ENCODE results near the gene ZNF684. TPM values are rescaled to one million over a fixed set of nuclear protein-coding genes. Genes with fewer than 3 reads are reported as not detected.
A peak's percentile ranks its signal among the peaks of the same experiment; 100 is the strongest.

ZNF684 gene
- total RNA-seq, 4 donors from 2014 or later, result 2.0 to 7.1 (median 2.9) TPM

DNA sequence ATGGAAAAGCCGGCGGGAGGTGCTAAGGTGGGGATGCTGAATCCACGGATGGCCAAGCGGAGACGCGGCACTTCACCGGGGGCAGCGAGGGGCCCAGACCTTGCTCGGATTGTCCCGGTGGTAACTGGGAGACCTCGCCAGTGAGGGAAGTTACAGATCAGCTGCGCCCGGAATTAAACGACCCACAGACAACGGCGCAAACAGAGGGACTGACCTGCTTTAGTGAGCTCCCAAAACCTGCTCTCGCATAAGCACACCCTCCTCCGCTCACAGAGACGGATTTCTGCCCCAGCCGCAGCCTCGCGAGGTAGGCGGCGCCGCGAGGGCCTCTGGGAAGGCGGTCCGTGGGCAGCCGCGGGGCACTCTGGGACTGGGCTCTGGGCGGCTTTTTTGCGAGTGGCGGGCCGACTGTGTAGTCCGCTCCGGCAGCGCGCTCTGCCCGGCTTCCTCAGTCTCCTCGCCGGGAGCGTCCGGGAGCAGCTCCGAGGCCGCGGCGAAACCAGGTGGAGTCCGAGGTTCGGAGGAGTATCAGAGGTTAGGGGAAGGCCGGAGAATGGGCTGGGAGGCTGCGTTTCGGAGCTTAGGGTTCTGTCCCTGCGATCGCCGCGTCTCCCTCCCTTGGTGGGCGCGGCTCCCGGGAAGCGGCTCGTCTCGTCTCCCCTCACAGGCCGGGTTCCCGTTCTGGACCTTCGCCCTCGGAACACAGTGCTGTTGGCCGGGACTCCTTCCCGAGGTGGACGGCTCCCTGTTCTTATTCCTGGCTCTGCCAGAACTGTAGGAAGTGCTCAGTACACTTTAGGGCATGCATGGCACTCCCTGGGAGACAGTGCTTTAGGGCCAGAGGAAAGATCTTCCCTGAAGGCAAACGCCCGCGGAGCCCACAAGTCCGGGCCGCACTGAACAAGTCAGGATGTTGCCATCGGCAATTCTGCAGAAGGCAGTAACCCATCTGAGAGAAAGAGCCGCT, 22.8 kb upstream of the ZNF684 start, which contains the start of gene EXO5:
Gene EXO5 (plus strand): TSS at position 393 of the 967 bp plus-strand sequence. CDS start 5,778 bp downstream, outside the sequence.
- in situ Hi-C loops (cut with MboI; ENCODE audit: low sequenced_read_pairs in 4 of 4) (no loop called here), intact Hi-C loops (cut with DNase I; ENCODE audit: low total_unique reads) (loop anchor here (1.0 kb wide), 1 partner anchor 58 kb away; the partner anchor contains the start of gene ZFP69B)
- Histone ChIP-seq H3K4me1 (peaks cover 5 to 9% of the 10 kb centered on the region in 2 donors), H3K4me3 (peak within 1 kb of the TSS; percentile 79 to 89 (median 82)), H3K9me3 (no peaks in the 10 kb centered on the region), H3K27me3 (no peaks in the 10 kb centered on the region), H3K36me3 (no peaks in the 10 kb centered on the region), H3K27ac (peak within 1 kb of the TSS; percentile 74 to 79 (median 76))
- ATAC-seq (peak; percentile 93), DNase-seq (peak; percentile 47 to 60)
- TF ChIP-seq, protein P1, sequence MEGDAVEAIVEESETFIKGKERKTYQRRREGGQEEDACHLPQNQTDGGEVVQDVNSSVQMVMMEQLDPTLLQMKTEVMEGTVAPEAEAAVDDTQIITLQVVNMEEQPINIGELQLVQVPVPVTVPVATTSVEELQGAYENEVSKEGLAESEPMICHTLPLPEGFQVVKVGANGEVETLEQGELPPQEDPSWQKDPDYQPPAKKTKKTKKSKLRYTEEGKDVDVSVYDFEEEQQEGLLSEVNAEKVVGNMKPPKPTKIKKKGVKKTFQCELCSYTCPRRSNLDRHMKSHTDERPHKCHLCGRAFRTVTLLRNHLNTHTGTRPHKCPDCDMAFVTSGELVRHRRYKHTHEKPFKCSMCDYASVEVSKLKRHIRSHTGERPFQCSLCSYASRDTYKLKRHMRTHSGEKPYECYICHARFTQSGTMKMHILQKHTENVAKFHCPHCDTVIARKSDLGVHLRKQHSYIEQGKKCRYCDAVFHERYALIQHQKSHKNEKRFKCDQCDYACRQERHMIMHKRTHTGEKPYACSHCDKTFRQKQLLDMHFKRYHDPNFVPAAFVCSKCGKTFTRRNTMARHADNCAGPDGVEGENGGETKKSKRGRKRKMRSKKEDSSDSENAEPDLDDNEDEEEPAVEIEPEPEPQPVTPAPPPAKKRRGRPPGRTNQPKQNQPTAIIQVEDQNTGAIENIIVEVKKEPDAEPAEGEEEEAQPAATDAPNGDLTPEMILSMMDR (IDR thresholded peaks at IDR 0.05 in 4 of 5, conservative IDR thresholded peaks at IDR 0.05 in 1 of 5), result no peak
- no peak for TF ChIP-seq POLR2A (IDR thresholded peaks at IDR 0.05)

GRCh38 chr1:40519517-40519916, 11.9 kb upstream of the ZNF684 start:
- Histone ChIP-seq H3K27ac (no peak overlapping the region), H3K9me3 (no peaks in the 10 kb centered on the region), H3K4me1 (no peaks in the 10 kb centered on the region), H3K27me3 (no peaks in the 10 kb centered on the region), H3K4me3 (no peak overlapping the region), H3K36me3 (peaks cover 0 to 15% of the 10 kb centered on the region in 2 donors)
- ATAC-seq, result no peak
- intact Hi-C loops (cut with DNase I; ENCODE audit: low total_unique reads), result no loop called here
- in situ Hi-C loops (cut with MboI; ENCODE audit: low sequenced_read_pairs in 4 of 4), result no loop called here
- no peak for DNase-seq
- TF ChIP-seq, protein P1 (IDR thresholded peaks at IDR 0.05 in 4 of 5, conservative IDR thresholded peaks at IDR 0.05 in 1 of 5), result no peak

DNA sequence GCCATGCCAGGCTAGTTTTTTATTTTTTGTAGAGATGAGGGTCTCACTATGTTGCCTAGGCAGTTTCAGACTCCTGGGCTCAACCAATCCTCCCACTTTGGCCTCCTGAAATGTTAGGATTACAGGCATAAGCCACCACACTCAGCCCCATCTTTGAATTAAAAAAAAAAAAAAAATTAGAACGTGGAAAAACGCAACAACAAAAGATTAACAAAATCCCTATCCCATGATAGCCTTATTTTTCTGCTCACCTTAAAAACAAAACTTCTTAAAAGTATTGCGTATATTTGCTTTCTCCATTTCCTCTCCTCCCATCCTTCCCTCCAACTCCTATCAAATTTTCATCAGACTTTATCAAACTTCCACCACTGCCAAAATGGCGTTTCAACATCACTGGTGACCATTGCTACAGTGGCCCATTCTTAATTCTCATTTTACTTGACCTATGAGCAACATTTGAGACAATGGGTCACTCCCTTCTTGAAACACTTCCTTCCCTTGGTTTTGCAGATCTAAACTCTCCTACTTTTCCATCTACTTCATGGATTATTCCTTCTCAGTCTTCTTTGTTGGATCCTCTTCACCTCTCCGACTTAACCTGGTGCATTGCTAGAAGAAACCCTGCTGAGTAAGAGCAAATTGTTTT, 579 bp upstream of the ZNF684 start:
- peak in 1 of 2 donors; percentile 31 for ATAC-seq
- Histone ChIP-seq H3K27ac (peak overlapping the region; percentile 77 to 89 (median 86)), H3K4me1 (peaks cover 11 to 19% of the 10 kb centered on the region in 2 donors), H3K9me3 (no peaks in the 10 kb centered on the region), H3K36me3 (no peaks in the 10 kb centered on the region), H3K27me3 (peaks cover 0 to 5% (median 0%) of the 10 kb centered on the region in 3 donors), H3K4me3 (peak overlapping the region; percentile 59 to 80 (median 74))
- in situ Hi-C loops (cut with MboI; ENCODE audit: low sequenced_read_pairs in 4 of 4) (no loop called here), intact Hi-C loops (cut with DNase I; ENCODE audit: low total_unique reads) (no loop called here)
- TF ChIP-seq POLR2A (IDR thresholded peaks at IDR 0.05), result no peak
- TF ChIP-seq, protein P1 (IDR thresholded peaks at IDR 0.05 in 4 of 5, conservative IDR thresholded peaks at IDR 0.05 in 1 of 5), result no peak
- no peak for DNase-seq

DNA sequence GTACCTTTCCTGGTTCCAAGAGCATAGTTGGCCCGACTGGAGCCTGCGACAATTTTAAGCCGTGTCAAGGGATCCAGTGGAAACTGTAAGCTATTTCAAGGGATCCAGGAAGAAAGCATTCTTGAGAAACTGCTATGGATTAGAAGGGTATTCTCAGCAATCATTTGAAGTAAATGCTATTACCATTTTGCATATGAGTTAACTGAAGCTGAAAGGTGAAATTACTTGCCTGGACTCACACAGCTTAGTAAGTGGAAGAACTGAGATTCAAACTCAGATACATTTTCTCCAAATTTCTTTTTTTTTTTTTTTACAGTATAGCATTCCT, 589 bp downstream of the ZNF684 start:
- ATAC-seq, result no peak
- Histone ChIP-seq H3K27ac (peak overlapping the region; percentile 77 to 89 (median 86)), H3K27me3 (peaks cover 0 to 5% (median 0%) of the 10 kb centered on the region in 3 donors), H3K36me3 (no peaks in the 10 kb centered on the region), H3K4me3 (peak overlapping the region; percentile 59 to 80 (median 74)), H3K9me3 (no peaks in the 10 kb centered on the region), H3K4me1 (peaks cover 11 to 19% of the 10 kb centered on the region in 2 donors)
- no peak for DNase-seq
- TF ChIP-seq POLR2A (IDR thresholded peaks at IDR 0.05), result no peak
- TF ChIP-seq, protein P1 (IDR thresholded peaks at IDR 0.05 in 4 of 5, conservative IDR thresholded peaks at IDR 0.05 in 1 of 5), result no peak
- in situ Hi-C loops (cut with MboI; ENCODE audit: low sequenced_read_pairs in 4 of 4) (no loop called here), intact Hi-C loops (cut with DNase I; ENCODE audit: low total_unique reads) (no loop called here)

All from gastrocnemius medialis (tissue), 4 donors.